Colonic mucosa (tissue), 4 donors: ENCODE data around the gene IFI16. TPM values are rescaled to one million over a fixed set of nuclear protein-coding genes. Genes with fewer than 3 reads are reported as not detected.

Experiments
- DNase-seq: peaks from one replicate; pipeline ENCODE4 v3.0.0-alpha.2; 2020
- H3K27ac ChIP-seq: fragments of 200-600 bp; one replicate; pipeline ENCODE4 v1.8.0; 2021
- H3K27me3 ChIP-seq: fragments of 200-600 bp; one replicate; pipeline ENCODE4 v1.8.0; 2021
- H3K36me3 ChIP-seq: fragments of 200-600 bp; one replicate; pipeline ENCODE4 v1.8.0; 2021
- H3K4me1 ChIP-seq: fragments of 200-600 bp; one replicate; pipeline ENCODE4 v1.8.0; 2021; ENCODE audit warnings: mild to moderate bottlenecking
- H3K4me3 ChIP-seq: fragments of 200-600 bp; one replicate; pipeline ENCODE4 v1.8.0; 2021
- H3K9ac ChIP-seq, 2 donors: one replicate each; pipeline ENCODE4 v1.7.0; 2013; ENCODE audit warnings: control low read depth in 2 of 2, low read depth in 2 of 2, low read length in 2 of 2
- H3K9me3 ChIP-seq: fragments of 200-600 bp; one replicate; pipeline ENCODE4 v1.8.0; 2021
- CTCF ChIP-seq: fragments of 200-600 bp; IDR thresholded peaks from one replicate; pipeline ENCODE4 v1.8.0; 2022; ENCODE audit warnings: antibody characterized with exemption, mild to moderate bottlenecking
- intact Hi-C: fragments of 100-400 bp; cut with DNase I; formaldehyde crosslinking; loops from one replicate; pipeline ENCODE4 v1.14.1; 2022
- total RNA-seq, 2 donors: library from RNA; stranded (reverse); fragmentation: NEBNext Ultra II Directional in 1 of 2; extraction: Animal tissue kit (Norgen Biotek cat#: 25700) in 1 of 2; gene quantifications; one replicate each; pipeline ENCODE4 v1.2.1, GENCODE V29; 2021
- donor health status: healthy.
- donor health status: DM: no; HTN: no; CAD: no.
- donor health status: DM: no; HTN: no; CAD: no.

The IFI16 gene
- total RNA-seq, 2 donors from 2014 or later: 15.1 to 36.0 TPM

GRCh38 chr1:159051436-159051835, 41.7 kb downstream of the IFI16 start:
- intact Hi-C loops: no loop called here
- no peak for DNase-seq
- Histone ChIP-seq H3K4me3 (no peak overlapping the region), H3K27ac (no peak overlapping the region), H3K4me1 (no peaks in the 10 kb centered on the region), H3K36me3 (no peaks in the 10 kb centered on the region), H3K27me3 (no peaks in the 10 kb centered on the region), H3K9me3 (no peaks in the 10 kb centered on the region), H3K9ac (no peak overlapping the region)
- no peak for TF ChIP-seq CTCF

GRCh38 chr1:159054427-159054826, 44.7 kb downstream of the IFI16 start:
- Histone ChIP-seq H3K27ac (no peak overlapping the region), H3K9me3 (no peaks in the 10 kb centered on the region), H3K9ac (no peak overlapping the region), H3K27me3 (no peaks in the 10 kb centered on the region), H3K4me1 (no peaks in the 10 kb centered on the region), H3K4me3 (no peak overlapping the region), H3K36me3 (no peaks in the 10 kb centered on the region)
- intact Hi-C loops: no loop called here
- DNase-seq: no peak
- TF ChIP-seq CTCF: no peak

- intact Hi-C loops: no loop called here
- no peak for DNase-seq
- Histone ChIP-seq H3K4me1 (no peaks in the 10 kb centered on the region), H3K9me3 (no peaks in the 10 kb centered on the region), H3K9ac (no peak overlapping the region), H3K27ac (no peak overlapping the region), H3K36me3 (no peaks in the 10 kb centered on the region), H3K4me3 (no peak overlapping the region), H3K27me3 (no peaks in the 10 kb centered on the region)
- no peak for TF ChIP-seq CTCF
These were observed 45.5 kb downstream of the IFI16 start for GRCh38 chr1:159055181-159055641.

GRCh38 chr1:159056069-159056698, 46.5 kb downstream of the IFI16 start:
- H3K4me1 ChIP-seq: no peaks in the 10 kb centered on the region
- no peaks in the 10 kb centered on the region for H3K36me3 ChIP-seq
- DNase-seq: no peak
- H3K27ac ChIP-seq: no peak overlapping the region
- no peaks in the 10 kb centered on the region for H3K9me3 ChIP-seq
- H3K9ac ChIP-seq: no peak overlapping the region
- TF ChIP-seq CTCF: no peak
- H3K4me3 ChIP-seq: no peak overlapping the region
- intact Hi-C loops: no loop called here
- no peaks in the 10 kb centered on the region for H3K27me3 ChIP-seq

- no peak overlapping the region for H3K27ac ChIP-seq
- no peaks in the 10 kb centered on the region for H3K4me1 ChIP-seq
- no peak overlapping the region for H3K9ac ChIP-seq
- no peak for TF ChIP-seq CTCF
- intact Hi-C loops: no loop called here
- H3K36me3 ChIP-seq: no peaks in the 10 kb centered on the region
- DNase-seq: no peak
- H3K4me3 ChIP-seq: no peak overlapping the region
- H3K27me3 ChIP-seq: no peaks in the 10 kb centered on the region
- no peaks in the 10 kb centered on the region for H3K9me3 ChIP-seq
These were observed 49.0 kb downstream of the IFI16 start for GRCh38 chr1:159058751-159059150.
